HG03159 (cell line): ENCODE measurements around the gene SSH2.
"Not testable (repeated sequence)": the region's sequence is repeated elsewhere in the genome, so short reads cannot be mapped to it uniquely, and the experiment has no call there.

ENCODE experiments used
- ATAC-seq: cut with Tn5 transposase; IDR thresholded peaks from one replicate; pipeline ENCODE4 v1.9.1; 2021; ENCODE audit warnings: mild to moderate bottlenecking, moderate library complexity; ENCODE audit not compliant: unreplicated experiment

The SSH2 gene

DNA sequence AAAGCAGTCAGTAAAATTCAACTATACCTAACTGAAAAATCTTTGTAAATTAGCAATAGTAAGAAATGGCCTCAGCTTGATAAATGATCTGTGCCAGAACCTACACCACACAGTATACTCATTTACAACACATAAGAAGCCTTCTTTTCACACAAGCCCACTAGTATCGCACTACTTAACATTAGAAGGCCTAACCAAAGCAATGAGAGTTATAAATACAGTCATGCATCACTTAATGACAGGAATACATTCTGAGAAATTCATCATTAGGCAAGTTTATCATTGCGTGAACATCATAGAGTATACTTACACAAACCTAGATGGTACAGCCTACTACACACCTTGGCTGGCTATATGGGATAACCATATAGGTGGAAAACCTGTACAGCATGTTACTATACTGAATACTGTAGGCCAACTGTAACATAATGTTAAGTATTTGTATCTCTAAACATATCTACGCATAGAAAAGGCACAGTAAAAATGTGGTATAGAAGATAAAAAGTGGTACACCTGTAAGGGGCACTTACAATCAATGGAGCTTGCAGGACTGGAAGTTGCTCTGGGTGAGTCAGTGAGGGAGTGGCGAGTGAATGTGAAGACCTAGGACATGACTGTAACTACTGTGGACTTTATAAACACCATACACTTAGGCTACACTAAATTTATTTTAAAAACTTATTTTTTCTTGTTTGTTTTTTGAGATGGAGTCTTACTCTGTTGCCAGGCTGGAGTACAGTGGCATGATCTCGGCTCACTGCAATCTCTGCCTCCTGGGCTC, 180.8 kb downstream of the SSH2 start:
- ATAC-seq, result no peak

DNA sequence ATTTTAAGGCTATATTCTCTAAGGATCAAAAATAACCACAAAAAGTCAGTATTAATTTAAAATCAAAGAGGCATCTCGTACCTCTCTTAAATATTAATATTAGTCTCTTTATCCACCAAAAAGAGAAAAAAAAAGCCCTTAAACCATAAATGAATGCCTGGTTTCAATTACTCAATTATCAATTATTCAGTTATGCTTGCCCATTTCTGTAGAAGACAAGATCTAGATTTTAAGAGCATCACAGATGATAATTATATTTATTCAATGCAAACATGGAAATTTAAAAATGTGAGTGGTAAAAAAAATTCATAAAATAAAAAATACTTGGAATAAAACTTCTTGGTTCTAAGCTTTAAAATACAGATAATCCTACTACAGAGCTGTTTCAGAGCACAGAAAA, 181.6 kb downstream of the SSH2 start:
- no peak for ATAC-seq

- no peak for ATAC-seq
These were observed 182.4 kb downstream of the SSH2 start for GRCh38 chr17:29747660-29748059.

GRCh38 chr17:29746669-29747068, 183.4 kb downstream of the SSH2 start:
- ATAC-seq, result no peak

DNA sequence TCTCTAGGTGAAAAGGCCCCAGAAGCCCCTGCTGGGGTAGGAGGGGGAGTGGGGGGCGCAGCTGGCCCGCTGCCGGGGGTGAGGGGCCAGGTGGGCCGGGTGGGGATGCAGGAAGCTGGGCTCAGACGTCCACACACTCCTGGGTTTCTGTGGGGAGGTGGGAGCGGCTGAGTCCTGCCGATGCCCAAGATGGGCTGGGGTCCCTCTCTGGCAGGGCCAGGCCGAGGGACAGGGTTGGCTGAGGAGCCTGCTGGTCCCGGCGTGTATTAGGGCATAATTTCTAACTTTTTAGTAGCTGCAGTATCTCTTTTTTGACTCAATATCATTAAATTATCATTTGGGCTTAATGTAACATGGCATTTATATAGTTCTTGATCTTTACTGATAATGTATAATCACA, 185.9 kb downstream of the SSH2 start:
- no peak for ATAC-seq

- ATAC-seq, result no peak
These were observed 187.9 kb downstream of the SSH2 start for GRCh38 chr17:29742210-29742513.

DNA sequence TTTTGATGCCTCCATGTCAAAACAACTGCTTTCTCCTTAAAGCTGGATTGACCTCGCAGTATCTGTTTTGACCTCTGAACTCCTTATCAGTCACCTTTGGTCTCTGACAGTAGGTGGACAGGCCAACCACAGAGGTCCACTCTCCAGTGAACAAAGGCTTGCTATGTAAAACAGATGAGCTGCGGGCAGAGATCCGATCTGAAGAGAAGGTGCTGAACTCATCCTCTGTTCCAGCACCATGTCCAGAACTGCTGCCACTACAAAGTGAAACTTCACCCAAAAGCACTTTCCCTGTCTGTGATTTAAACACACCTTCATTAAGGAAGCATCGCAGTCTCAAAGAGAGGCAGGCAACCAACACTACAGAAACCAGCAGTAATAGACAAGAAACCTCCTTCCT, 190.0 kb downstream of the SSH2 start:
- no peak for ATAC-seq

DNA sequence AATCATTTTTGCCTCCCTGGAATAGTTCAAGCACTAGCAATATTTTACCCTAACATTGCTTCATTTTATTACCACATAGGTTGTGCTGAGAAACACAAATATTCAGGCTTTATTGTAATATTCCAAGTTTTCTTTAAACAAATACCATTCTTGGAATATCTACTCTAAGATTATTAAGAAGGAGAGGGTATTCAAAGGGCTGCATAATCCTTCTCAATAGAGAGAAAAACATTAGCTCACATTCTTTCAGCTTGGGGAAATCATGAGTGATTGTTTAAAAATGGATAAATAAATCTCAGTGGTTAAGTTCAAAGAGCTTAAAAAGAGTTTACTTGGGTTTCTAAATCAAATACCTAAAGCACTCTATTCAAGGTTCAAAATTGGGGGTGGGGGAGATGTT, 195.4 kb downstream of the SSH2 start:
- no peak for ATAC-seq

DNA sequence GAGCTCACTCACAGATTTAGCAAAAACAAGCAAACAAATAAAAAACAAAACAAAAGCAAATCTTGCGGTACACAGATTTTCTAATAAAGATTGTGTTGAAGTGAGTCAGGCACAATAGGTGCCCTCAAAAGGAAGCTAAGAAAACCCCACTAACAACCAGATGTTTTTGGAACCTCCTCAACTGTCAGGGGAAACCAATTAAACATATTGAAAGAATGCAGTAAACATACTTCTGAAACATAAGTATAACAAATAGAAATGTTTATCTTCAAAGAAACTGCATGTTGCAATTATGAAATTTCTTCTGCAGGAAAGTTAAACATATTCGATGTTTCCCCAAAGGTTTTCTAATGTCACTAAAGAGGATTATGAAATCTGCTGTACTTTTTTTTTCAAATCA, 196.9 kb downstream of the SSH2 start:
- no peak for ATAC-seq

- no peak for ATAC-seq
These were observed 197.4 kb downstream of the SSH2 start for GRCh38 chr17:29732613-29733012.

- ATAC-seq, result no peak
These were observed 197.8 kb downstream of the SSH2 start for GRCh38 chr17:29732209-29732608.

- ATAC-seq, result no peak
These were observed 198.5 kb downstream of the SSH2 start for GRCh38 chr17:29731589-29731929.

GRCh38 chr17:29728490-29728889, 201.5 kb downstream of the SSH2 start:
- no peak for ATAC-seq

GRCh38 chr17:29726715-29727252, 203.2 kb downstream of the SSH2 start:
- ATAC-seq, result no peak

- not testable (repeated sequence) for ATAC-seq
These were observed 204.6 kb downstream of the SSH2 start for GRCh38 chr17:29725408-29725807.

- no peak for ATAC-seq
These were observed 206.6 kb downstream of the SSH2 start for GRCh38 chr17:29723278-29724047.

DNA sequence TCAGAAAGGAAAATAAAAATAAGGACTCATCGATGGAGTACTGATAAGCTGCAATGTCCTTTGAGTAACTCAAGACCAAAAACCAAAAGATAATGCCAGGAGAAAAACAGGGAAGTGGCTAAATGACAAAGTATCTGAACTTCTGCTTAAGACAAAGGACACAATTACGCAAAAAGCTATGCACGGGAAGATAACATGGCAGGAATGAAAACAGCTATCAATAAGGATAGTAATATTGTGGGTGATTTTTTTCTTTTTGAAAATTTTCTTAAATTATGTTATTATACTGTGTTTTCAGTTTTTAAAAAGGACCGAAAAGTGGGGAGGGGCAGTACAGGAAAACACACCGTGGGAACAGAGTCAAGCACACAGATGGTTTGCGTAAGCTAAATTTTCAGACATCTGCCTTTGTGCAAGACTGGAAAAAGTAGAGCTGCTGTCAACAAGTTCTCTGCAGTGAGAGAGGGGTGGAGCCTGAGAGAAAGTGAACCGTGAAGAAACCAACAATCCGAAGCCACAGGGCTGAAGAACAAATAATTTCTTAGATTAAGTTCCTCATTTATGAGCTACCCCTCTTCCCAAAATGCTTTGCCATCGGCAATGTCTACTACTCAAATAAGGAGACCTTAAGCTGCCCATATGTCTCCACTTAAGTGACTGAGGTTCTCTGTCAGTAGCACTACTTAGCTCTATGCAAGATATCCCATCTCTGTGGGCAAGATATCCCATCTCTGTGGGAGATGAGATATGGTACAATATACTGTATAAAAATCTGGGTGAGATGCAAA, 207.4 kb downstream of the SSH2 start:
- ATAC-seq, result peak; percentile 63

DNA sequence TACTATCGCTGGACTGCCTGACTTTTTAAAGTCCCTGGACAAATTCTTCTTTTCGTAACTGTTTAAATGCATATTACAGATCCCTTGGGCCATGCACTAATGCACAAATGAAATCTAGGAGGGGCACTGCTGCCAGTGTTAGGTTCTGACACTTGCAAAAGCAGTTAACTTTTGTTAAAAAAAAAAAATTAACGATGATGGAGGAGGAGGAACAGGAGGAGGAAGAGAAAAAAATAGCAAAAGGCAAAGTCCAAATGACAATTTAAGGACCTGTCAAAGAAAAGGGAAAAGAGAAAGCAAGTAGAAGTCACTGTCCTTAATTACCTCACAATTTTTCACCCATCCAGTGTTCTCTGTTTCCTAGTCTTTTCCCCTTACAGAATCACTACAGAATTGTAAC, 209.5 kb downstream of the SSH2 start:
- no peak for ATAC-seq

DNA sequence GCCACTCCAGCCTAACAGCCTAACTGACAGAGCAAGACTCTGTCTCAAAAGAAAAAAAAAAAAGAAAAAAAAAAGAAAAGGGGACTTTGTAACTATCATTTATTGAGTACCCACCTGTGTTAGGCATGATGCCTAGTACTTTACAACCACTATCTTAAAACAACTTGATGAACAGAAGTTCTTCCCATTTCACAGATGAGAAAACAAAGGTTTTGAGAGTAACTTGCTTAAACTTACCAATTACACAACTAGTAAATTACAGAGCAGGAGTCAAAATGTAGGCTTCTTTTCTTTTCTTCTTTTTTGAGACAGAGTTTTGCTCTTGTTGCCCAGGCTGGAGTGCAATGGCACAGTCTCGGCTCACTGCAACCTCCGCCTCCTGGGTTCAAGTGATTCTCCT, 210.6 kb downstream of the SSH2 start:
- no peak for ATAC-seq

- ATAC-seq, result no peak
These were observed 211.5 kb downstream of the SSH2 start for GRCh38 chr17:29718446-29719039.

DNA sequence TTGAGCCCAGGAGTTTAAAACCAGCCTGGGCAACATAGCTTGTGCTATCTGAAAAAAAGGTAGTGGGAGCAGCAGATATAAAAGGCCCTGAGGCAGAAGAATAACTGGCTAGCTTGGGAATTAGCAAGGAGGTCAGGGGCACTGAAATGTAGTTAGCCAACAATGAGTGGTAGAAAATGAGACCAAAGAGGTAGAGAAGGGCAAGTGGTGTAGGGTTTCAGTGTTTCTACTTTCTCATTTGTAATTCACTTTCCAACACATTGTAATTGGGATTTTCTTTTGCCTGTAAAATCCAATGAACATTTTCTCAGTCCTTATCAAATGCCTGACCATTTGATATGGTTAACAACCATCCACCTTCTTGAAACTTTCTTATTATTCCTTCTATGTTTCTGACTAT, 212.2 kb downstream of the SSH2 start:
- no peak for ATAC-seq
